ENCODE measurements around the gene SLPI. TPM values are rescaled to one million over a fixed set of nuclear protein-coding genes. Genes with fewer than 3 reads are reported as not detected.

The SLPI gene
- polyA plus RNA-seq, 4 donors = 0.29 to 12.5 (median 0.42) TPM

- DNase-seq (ENCODE audit: low read depth in 4 of 4, low spot score in 3 of 4) = no peak
Observed at GRCh38 chr20:45279992-45280391, 25.6 kb upstream of the SLPI start.

GRCh38 chr20:45275338-45275737 is 21.0 kb upstream of the SLPI start:
- DNase-seq (ENCODE audit: low read depth in 4 of 4, low spot score in 3 of 4) = no peak

- DNase-seq (ENCODE audit: low read depth in 4 of 4, low spot score in 3 of 4) = no peak
Observed at GRCh38 chr20:45269754-45270270, 15.4 kb upstream of the SLPI start.

DNA sequence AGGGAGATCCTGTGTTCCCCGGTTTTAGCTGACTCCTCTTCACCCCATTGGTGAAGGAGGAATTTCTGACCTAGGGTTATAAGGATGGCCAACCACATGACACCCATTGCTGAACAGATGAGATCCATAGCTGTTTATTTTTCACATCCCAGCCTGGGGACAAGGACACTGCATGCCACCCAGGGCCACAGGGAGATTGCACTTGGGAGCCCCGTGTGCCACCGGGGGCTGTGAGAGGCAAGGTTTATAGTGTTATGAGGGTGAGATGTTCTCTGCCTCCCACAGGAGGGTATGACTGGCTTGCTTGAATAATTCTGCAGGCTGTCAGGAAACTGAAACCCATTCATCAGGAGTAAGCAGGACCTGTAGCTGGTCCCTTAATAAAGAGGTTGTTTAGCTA is 14.7 kb upstream of the SLPI start:
- no peak for DNase-seq (ENCODE audit: low read depth in 4 of 4, low spot score in 3 of 4)

GRCh38 chr20:45268531-45268930 is 14.2 kb upstream of the SLPI start:
- DNase-seq (ENCODE audit: low read depth in 4 of 4, low spot score in 3 of 4) = no peak

GRCh38 chr20:45266977-45267376 is 12.6 kb upstream of the SLPI start:
- peak in 3 of 4 donors; percentile 8 to 29 (median 18) for DNase-seq (ENCODE audit: low read depth in 4 of 4, low spot score in 3 of 4)

- DNase-seq (ENCODE audit: low read depth in 4 of 4, low spot score in 3 of 4) = no peak
Observed at GRCh38 chr20:45263556-45264266, 9.3 kb upstream of the SLPI start.

- DNase-seq (ENCODE audit: low read depth in 4 of 4, low spot score in 3 of 4) = no peak
Observed at GRCh38 chr20:45258664-45259063, 4.3 kb upstream of the SLPI start.

GRCh38 chr20:45258259-45258658 is 3.9 kb upstream of the SLPI start:
- DNase-seq (ENCODE audit: low read depth in 4 of 4, low spot score in 3 of 4) = no peak

- no peak for DNase-seq (ENCODE audit: low read depth in 4 of 4, low spot score in 3 of 4)
Observed at GRCh38 chr20:45257711-45258110, 3.3 kb upstream of the SLPI start.

GRCh38 chr20:45257161-45257560 is 2.8 kb upstream of the SLPI start:
- DNase-seq (ENCODE audit: low read depth in 4 of 4, low spot score in 3 of 4) = no peak

DNA sequence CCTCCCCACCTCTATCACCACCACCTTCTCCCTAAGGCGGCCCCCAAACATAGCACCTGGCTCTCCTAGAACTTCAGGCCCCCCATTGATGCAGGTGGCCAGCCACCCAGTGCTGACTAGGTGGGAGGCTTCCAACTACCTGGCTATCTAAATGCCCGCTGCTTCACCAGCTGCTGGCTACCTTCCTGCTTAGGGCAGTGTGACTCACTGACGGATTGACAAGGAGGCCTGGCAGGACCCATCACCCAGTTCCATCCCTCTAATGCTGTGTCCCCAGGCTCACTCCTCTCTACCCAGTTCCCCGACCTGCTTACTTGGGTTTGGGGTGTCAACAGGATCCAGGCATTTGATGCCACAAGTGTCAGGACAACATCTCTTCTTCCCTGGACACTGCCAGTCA is 1.1 kb downstream of the SLPI start:
- no peak for DNase-seq (ENCODE audit: low read depth in 4 of 4, low spot score in 3 of 4)

DNA sequence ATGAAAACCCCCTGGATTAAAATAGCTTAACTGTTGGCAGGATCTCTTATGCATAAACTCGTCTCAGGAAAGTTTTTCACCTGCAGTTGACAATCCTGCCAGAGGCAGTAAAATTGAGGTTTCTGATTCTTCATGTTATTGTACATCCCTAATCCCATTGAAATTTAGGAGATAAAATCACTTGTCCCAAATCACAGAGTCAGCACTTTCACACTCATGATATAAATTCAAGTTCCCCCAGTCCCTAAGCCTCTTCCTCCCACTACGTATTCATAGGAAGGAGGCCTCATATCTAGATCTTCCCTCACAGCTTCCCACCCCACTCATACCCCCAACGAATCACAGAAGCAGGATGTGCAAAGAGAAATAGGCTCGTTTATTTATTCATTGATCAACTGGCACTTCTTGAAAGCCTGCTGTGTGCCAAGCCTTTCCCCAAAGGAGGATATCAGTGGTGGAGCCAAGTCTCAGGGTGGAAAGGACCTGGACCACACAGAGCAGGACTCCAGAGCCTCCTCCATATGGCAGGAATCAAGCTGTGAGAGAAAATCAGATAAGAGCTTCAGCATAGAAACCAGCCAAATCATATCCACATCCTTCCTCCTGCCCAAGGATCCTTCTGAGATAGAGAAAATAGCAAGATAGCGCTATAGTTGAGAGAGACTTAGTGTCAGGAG is 2.3 kb downstream of the SLPI start:
- DNase-seq (ENCODE audit: low read depth in 4 of 4, low spot score in 3 of 4) = no peak

- DNase-seq (ENCODE audit: low read depth in 4 of 4, low spot score in 3 of 4) = no peak
Observed at GRCh38 chr20:45248609-45249008, 5.8 kb downstream of the SLPI start.

GRCh38 chr20:45247865-45248264 is 6.5 kb downstream of the SLPI start:
- no peak for DNase-seq (ENCODE audit: low read depth in 4 of 4, low spot score in 3 of 4)

DNA sequence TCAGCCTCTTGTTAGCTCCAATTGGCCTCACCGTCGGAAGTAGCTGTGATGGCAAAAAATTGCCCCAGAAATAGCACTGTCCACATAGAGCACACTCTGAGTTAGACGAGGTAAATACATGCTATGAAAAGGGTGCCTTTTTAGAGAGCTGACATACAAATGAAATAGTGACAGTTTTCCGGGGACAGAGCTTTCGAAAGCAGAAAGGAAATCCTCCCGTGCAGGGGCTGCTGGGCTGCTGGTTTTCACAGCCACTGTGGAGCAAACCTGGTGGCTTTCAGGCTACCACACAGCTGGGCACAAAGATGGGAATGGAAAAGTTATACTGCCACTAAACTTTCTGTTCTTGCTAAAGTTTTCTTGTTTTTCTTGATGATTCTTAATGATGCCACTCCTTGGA is 8.3 kb downstream of the SLPI start:
- DNase-seq (ENCODE audit: low read depth in 4 of 4, low spot score in 3 of 4) = no peak

DNA sequence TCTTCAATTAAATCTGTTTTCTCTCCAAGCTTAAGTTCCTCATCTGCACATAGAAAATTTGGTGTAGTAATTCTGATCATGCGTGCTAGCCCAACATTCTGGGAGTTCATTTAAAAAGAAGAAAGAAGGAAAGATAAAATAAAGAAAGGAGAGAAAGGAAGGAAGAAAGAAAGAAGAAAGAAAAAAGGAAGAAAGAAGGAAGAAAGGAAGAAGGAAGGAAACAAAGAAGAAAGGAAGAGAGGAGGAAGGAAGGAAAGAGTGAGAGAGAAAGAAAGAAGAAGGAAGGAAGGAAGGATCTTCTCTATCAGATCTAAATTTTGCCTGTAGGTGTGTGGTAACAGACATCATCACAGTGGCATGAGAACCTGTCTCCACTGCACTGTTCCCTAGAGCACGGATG is 16.2 kb downstream of the SLPI start:
- no peak for DNase-seq (ENCODE audit: low read depth in 4 of 4, low spot score in 3 of 4)

- DNase-seq (ENCODE audit: low read depth in 4 of 4, low spot score in 3 of 4) = no peak
Observed at GRCh38 chr20:45235995-45236394, 18.4 kb downstream of the SLPI start.

- DNase-seq (ENCODE audit: low read depth in 4 of 4, low spot score in 3 of 4) = no peak
Observed at GRCh38 chr20:45230631-45231030, 23.7 kb downstream of the SLPI start.

- DNase-seq (ENCODE audit: low read depth in 4 of 4, low spot score in 3 of 4) = no peak
Observed at GRCh38 chr20:45229264-45230056, 24.9 kb downstream of the SLPI start.

GRCh38 chr20:45226287-45226686 is 28.1 kb downstream of the SLPI start:
- no peak for DNase-seq (ENCODE audit: low read depth in 4 of 4, low spot score in 3 of 4)
